D721Med (cell line): Measurements from ENCODE around the gene BRME1.

Experiments
- DNase-seq: peaks from one replicate; pipeline ENCODE4 v3.0.0; 2011; ENCODE audit warnings: low spot score; ENCODE audit not compliant: insufficient read length
- FAIRE-seq: peaks from 2 replicates; lab custom pipeline; 2011; peaks lifted over from hg19 to GRCh38; lab: Jason Lieb, UNC
- TF ChIP-seq, protein P1 (sequence below): IDR thresholded peaks from 2 replicates; pipeline ENCODE4 v1.5.1; 2012; ENCODE audit warnings: mild to moderate bottlenecking, control low read depth; ENCODE audit not compliant: insufficient read depth; ENCODE audit errors: missing control alignments

BRME1 gene

DNA sequence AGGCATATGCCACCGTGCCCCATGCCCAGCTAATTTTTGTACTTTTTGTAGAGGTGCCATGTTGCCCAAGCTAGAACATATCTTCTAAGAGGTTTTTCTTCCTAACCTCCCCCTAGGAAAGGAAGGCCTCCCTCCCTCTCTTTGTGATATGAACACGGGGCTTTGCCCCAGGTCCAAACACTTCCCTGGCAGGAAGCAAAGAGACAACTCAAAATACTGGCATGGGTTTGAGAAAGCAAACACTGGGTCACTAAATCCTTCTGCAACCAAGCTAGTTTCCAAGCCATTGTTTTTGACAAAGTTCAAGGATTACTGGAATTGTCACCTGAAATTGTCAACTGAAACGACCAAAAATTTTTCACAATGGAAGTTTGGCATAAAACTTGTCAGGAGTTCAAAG lies 8.9 kb upstream of the BRME1 start:
- TF ChIP-seq, protein P1, sequence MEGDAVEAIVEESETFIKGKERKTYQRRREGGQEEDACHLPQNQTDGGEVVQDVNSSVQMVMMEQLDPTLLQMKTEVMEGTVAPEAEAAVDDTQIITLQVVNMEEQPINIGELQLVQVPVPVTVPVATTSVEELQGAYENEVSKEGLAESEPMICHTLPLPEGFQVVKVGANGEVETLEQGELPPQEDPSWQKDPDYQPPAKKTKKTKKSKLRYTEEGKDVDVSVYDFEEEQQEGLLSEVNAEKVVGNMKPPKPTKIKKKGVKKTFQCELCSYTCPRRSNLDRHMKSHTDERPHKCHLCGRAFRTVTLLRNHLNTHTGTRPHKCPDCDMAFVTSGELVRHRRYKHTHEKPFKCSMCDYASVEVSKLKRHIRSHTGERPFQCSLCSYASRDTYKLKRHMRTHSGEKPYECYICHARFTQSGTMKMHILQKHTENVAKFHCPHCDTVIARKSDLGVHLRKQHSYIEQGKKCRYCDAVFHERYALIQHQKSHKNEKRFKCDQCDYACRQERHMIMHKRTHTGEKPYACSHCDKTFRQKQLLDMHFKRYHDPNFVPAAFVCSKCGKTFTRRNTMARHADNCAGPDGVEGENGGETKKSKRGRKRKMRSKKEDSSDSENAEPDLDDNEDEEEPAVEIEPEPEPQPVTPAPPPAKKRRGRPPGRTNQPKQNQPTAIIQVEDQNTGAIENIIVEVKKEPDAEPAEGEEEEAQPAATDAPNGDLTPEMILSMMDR: no peak
- DNase-seq: no peak
- FAIRE-seq: no peak

GRCh38 chr19:13913352-13913751 lies 7.4 kb upstream of the BRME1 start:
- TF ChIP-seq, protein P1: no peak
- FAIRE-seq (no peak), DNase-seq (no peak)

DNA sequence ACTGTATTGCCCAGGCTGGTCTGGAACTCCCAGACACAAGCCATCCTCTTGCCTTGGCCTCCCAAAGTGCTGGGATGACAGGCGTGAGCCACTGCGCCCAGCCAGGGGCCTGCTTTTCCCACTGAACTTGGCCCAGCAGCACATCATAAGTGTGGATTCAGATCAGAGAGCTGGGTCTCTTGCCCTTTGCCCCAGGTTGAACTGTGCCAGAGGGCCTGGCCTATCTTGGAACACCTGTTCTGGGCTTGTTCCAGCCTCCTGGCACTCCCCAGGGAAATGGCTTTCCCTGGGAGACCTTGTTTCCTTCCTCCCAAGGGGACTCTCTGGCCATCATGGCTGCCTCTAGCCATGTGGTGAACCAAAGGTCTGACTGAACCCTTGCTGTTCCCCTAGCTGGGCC lies 3.5 kb upstream of the BRME1 start:
- TF ChIP-seq, protein P1: no peak
- no peak for DNase-seq
- FAIRE-seq: no peak

DNA sequence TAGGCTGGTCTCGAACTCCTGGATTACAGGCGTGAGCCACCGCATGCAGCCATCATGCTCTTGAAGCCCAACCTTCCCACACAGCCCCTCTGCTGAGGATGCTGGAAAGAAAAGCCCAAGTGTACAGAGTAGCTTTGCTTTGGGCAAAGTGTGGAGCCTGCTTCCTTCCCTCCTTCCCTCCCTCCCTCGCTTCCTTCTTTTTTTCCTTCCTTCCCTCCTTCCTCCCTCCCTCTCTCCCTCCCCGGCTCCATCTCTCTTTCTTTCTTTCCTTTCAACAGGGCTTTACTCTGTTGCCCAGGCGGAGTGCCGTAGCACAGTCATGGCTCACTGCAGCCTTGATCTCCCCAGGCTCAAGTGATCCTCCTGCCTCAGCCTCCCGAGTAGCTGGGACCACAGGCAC lies 2.8 kb upstream of the BRME1 start:
- TF ChIP-seq, protein P1: no peak
- FAIRE-seq: no peak
- DNase-seq: no peak

DNA sequence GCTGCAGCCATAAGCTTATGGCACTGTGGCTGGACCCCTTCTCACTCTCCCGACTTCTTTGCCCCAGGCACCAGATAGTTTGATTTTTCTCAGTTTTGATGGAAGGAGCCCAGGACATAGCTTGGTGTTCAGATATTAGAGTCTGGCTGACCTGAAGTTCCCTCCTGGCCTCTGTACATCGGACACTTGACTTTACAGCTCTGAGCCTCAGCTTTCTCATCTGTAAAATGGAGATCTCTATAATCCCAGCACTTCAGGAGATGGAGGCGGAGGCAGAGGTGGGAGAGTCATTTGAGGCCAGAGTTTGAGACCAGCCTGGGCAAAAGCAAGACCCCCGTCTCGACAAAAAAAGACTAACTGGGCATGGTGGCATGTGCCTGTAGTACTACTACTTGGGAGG lies 993 bp upstream of the BRME1 start:
- FAIRE-seq (no peak), DNase-seq (no peak)
- TF ChIP-seq, protein P1: no peak

GRCh38 chr19:13906521-13906904 lies 596 bp upstream of the BRME1 start:
- DNase-seq: no peak
- TF ChIP-seq, protein P1: no peak
- no peak for FAIRE-seq

DNA sequence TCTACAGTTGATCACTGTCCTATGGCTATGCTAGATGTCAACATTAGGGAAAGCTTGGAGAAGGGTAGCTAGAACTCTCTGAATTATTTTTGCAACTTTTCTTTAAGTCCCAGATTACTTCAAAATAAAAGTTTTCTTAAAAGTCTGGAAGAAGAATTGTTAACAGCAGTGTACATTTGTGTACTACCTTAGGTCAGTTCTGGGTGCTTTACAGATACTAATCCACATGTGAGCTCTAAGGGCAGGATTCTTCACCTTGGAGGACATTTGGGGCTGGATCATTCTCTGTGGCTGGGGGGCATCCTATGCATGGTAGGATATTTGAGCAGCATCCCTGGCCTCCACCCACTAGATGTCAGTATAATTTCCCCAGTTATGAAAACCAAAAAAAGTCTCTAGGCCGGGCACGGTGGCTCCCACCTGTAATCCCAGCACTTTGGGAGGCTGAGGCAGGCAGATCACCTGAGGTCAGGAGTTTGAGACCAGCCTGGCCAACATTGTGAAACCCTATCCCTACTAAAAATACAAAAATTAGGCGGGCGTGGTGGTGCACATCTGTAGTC lies 2.8 kb downstream of the BRME1 start:
- no peak for FAIRE-seq
- DNase-seq: no peak
- TF ChIP-seq, protein P1: peak; percentile 15
